Glutamatergic neuron (in vitro differentiated cells): Measurements from ENCODE around the gene COG3. TPM values are rescaled to one million over a fixed set of nuclear protein-coding genes. Genes with fewer than 3 reads are reported as not detected.

Experiments used
- DNase-seq: peaks from one replicate; pipeline ENCODE4 v3.0.0; 2022
- H3K27ac Mint-ChIP-seq: one replicate; pipeline ENCODE4 v1.8.0; 2020; ENCODE audit warnings: mild to moderate bottlenecking, mixed read lengths, inconsistent platforms; ENCODE audit not compliant: unreplicated experiment
- H3K27me3 Mint-ChIP-seq: one replicate; pipeline ENCODE4 v1.8.0; 2020; ENCODE audit warnings: mild to moderate bottlenecking, moderate library complexity, mixed read lengths, inconsistent platforms; ENCODE audit not compliant: unreplicated experiment
- H3K36me3 Mint-ChIP-seq: one replicate; pipeline ENCODE4 v1.8.0; 2020; ENCODE audit warnings: mild to moderate bottlenecking, mixed read lengths, inconsistent platforms; ENCODE audit not compliant: unreplicated experiment
- H3K4me1 Mint-ChIP-seq: one replicate; pipeline ENCODE4 v1.8.0; 2020; ENCODE audit warnings: mild to moderate bottlenecking, low read depth, mixed read lengths, inconsistent platforms; ENCODE audit not compliant: unreplicated experiment
- H3K4me3 Mint-ChIP-seq: one replicate; pipeline ENCODE4 v1.8.0; 2020; ENCODE audit warnings: mild to moderate bottlenecking, mixed read lengths, inconsistent platforms; ENCODE audit not compliant: unreplicated experiment
- H3K9me3 Mint-ChIP-seq: one replicate; pipeline ENCODE4 v1.8.0; 2020; ENCODE audit warnings: mild to moderate bottlenecking, moderate library complexity, mixed read lengths, inconsistent platforms; ENCODE audit not compliant: unreplicated experiment
- total RNA-seq: library from RNA; stranded (reverse); fragmentation: NEBNext Ultra II Directional; extraction: Animal tissue kit (Norgen Biotek cat#: 25700); gene quantifications from one replicate; pipeline ENCODE4 v1.2.1, GENCODE V29; 2021; ENCODE audit not compliant: unreplicated experiment
- TF ChIP-seq, protein P1 (sequence below): fragments of 200-600 bp; sonication (generic); IDR thresholded peaks from one replicate; pipeline ENCODE4 v1.5.0; 2021; ENCODE audit not compliant: partially characterized antibody, unreplicated experiment

COG3 gene
- total RNA-seq, 1 donor from 2014 or later: 25.4 TPM

DNA sequence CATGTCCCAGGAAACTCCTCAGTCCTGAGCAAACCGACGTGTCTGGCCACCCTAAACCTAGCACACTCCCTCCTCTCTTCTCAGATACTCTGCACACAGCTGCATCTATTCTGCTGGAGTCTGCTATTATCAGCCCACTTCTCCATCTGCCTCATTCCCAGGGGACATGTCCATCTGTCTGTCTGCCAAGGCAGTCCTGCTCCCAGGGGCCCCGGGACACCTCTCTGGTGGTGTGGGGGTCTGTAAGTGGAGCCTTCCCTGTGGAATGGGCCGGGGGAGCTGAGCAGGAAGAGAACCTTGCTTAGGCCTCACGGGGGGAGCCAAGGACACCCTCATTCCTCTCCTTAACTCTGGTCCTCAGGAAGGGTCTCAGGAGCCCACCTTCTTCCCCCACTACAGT, 78.1 kb downstream of the COG3 start:
- TF ChIP-seq, protein P1, sequence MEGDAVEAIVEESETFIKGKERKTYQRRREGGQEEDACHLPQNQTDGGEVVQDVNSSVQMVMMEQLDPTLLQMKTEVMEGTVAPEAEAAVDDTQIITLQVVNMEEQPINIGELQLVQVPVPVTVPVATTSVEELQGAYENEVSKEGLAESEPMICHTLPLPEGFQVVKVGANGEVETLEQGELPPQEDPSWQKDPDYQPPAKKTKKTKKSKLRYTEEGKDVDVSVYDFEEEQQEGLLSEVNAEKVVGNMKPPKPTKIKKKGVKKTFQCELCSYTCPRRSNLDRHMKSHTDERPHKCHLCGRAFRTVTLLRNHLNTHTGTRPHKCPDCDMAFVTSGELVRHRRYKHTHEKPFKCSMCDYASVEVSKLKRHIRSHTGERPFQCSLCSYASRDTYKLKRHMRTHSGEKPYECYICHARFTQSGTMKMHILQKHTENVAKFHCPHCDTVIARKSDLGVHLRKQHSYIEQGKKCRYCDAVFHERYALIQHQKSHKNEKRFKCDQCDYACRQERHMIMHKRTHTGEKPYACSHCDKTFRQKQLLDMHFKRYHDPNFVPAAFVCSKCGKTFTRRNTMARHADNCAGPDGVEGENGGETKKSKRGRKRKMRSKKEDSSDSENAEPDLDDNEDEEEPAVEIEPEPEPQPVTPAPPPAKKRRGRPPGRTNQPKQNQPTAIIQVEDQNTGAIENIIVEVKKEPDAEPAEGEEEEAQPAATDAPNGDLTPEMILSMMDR: no peak
- DNase-seq: peak; percentile 54
- peaks cover 8% of the 10 kb centered on the region for H3K9me3 Mint-ChIP-seq
- H3K36me3 Mint-ChIP-seq: no peaks in the 10 kb centered on the region
- peaks cover 27% of the 10 kb centered on the region for H3K4me1 Mint-ChIP-seq
- H3K4me3 Mint-ChIP-seq: peak overlapping the region; percentile 52
- peak overlapping the region; percentile 82 for H3K27ac Mint-ChIP-seq
- peaks cover 3% of the 10 kb centered on the region for H3K27me3 Mint-ChIP-seq

DNA sequence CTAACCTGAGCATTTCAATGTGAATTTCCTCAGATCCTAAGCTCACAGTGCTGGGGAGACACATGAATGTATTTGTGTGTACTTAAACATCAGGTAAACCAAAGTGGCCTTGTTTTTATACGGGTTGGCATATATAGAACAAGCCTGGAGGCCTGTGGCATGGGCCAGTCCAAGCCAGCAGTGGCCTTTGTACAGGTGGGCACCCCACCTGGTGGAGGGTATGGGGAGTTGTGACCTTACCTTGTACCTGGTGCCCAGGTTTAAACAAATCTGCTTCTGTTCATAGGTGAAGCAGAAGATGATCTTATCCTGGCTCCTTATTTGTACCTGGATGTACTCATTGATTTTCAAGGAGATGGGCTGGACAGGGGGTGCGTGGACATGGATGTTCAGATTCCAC, 79.8 kb downstream of the COG3 start:
- Mint-ChIP-seq H3K9me3 (peaks cover 8% of the 10 kb centered on the region), H3K27ac (no peak overlapping the region), H3K36me3 (no peaks in the 10 kb centered on the region), H3K27me3 (peaks cover 3% of the 10 kb centered on the region), H3K4me1 (peaks cover 23% of the 10 kb centered on the region), H3K4me3 (no peak overlapping the region)
- no peak for DNase-seq
- TF ChIP-seq, protein P1: no peak

DNA sequence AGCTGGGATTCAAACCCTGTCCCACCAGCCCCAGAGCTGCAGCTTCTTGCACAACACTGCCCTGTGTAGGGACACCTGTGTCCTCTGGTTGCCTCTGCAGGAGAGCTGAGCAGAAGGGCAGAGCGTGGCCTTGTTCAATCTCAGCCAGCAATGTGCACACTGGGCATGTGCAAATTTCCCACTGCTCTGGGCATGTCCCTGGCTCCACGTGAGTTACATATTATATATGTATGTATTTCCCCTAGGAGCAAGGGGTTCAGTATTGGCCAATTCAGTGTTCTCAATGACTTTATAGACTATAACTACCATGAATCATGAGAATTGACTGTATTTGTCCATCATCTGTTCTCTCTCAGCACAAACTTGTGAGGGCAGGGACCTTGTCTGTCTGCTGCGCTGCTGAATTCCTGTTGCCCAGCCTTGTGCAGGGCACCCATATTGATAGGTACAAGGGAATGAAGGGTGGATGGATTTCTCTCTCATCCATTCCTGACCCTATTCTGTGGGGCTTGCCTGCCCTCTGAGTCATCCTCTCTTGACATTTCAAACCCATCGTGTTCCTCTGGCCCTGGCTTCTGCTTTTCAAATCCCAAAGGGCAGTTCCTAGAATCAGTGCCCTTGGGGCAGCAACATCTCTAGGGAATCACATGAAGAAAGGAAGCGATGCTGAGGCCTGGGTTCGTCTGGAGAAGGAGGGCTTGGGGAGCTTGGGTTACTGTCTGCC, 81.1 kb downstream of the COG3 start:
- Mint-ChIP-seq H3K36me3 (no peaks in the 10 kb centered on the region), H3K4me3 (no peak overlapping the region), H3K27ac (no peak overlapping the region), H3K9me3 (peaks cover 8% of the 10 kb centered on the region), H3K4me1 (peaks cover 21% of the 10 kb centered on the region), H3K27me3 (peaks cover 3% of the 10 kb centered on the region)
- TF ChIP-seq, protein P1: no peak
- DNase-seq: no peak

DNA sequence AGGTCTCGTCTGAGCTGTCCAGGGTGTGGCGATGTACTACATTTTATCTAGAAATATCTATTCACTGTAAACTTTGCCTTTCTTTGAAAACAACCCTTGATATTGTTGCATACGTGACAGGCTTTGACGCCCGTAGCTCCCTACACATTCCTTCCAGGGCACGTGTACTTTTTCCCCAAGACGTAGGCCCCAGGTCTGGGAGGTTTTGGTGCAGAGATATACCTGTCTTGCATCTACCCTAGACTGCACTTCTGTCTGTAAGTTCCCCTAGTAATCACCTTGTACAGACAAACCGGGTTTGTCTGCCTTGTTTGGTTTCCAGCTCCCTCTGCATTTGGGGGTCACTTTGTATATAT, 81.6 kb downstream of the COG3 start:
- TF ChIP-seq, protein P1: no peak
- peaks cover 21% of the 10 kb centered on the region for H3K4me1 Mint-ChIP-seq
- no peak overlapping the region for H3K4me3 Mint-ChIP-seq
- H3K27me3 Mint-ChIP-seq: peaks cover 3% of the 10 kb centered on the region
- DNase-seq: no peak
- peaks cover 8% of the 10 kb centered on the region for H3K9me3 Mint-ChIP-seq
- no peak overlapping the region for H3K27ac Mint-ChIP-seq
- H3K36me3 Mint-ChIP-seq: no peaks in the 10 kb centered on the region

- Mint-ChIP-seq H3K36me3 (no peaks in the 10 kb centered on the region), H3K9me3 (peaks cover 3% of the 10 kb centered on the region), H3K4me3 (no peak overlapping the region), H3K27me3 (peaks cover 1% of the 10 kb centered on the region), H3K4me1 (peaks cover 7% of the 10 kb centered on the region), H3K27ac (no peak overlapping the region)
- DNase-seq: no peak
- TF ChIP-seq, protein P1: no peak
These were observed 83.5 kb downstream of the COG3 start for GRCh38 chr13:45548281-45548680.
